ENCODE results near the gene TMEM270. TPM values are rescaled to one million over a fixed set of nuclear protein-coding genes. Genes with fewer than 3 reads are reported as not detected.

Gene TMEM270
- total RNA-seq, 1 donor from 2014 or later, result not detected

GRCh38 chr7:73888959-73889358 lies 28.0 kb downstream of the TMEM270 start:
- DNase-seq, result no peak

- no peak for DNase-seq
Measured at GRCh38 chr7:73890555-73891147, 29.7 kb downstream of the TMEM270 start.

- DNase-seq, result no peak
Measured at GRCh38 chr7:73891178-73891885, 30.4 kb downstream of the TMEM270 start.

- no peak for DNase-seq
Measured at GRCh38 chr7:73892003-73892999, 31.3 kb downstream of the TMEM270 start.

GRCh38 chr7:73893342-73894101 lies 32.6 kb downstream of the TMEM270 start:
- DNase-seq, result peak; percentile 26

GRCh38 chr7:73894166-73894565 lies 33.2 kb downstream of the TMEM270 start:
- no peak for DNase-seq

GRCh38 chr7:73894733-73895551 lies 34.0 kb downstream of the TMEM270 start:
- no peak for DNase-seq

- peak; percentile 18 for DNase-seq
Measured at GRCh38 chr7:73895626-73896025, 34.7 kb downstream of the TMEM270 start.

GRCh38 chr7:73896454-73896853 lies 35.5 kb downstream of the TMEM270 start:
- no peak for DNase-seq

GRCh38 chr7:73899731-73900142 lies 38.8 kb downstream of the TMEM270 start:
- peak; percentile 90 for DNase-seq

- no peak for DNase-seq
Measured at GRCh38 chr7:73900286-73900685, 39.3 kb downstream of the TMEM270 start.

GRCh38 chr7:73901231-73901822 lies 40.4 kb downstream of the TMEM270 start:
- no peak for DNase-seq

GRCh38 chr7:73901823-73902597 lies 41.1 kb downstream of the TMEM270 start:
- DNase-seq, result no peak

- DNase-seq, result no peak
Measured at GRCh38 chr7:73903321-73904218, 42.6 kb downstream of the TMEM270 start.

- no peak for DNase-seq
Measured at GRCh38 chr7:73904219-73905137, 43.5 kb downstream of the TMEM270 start.

- DNase-seq, result no peak
Measured at GRCh38 chr7:73905360-73905759, 44.4 kb downstream of the TMEM270 start.

GRCh38 chr7:73906874-73907273 lies 45.9 kb downstream of the TMEM270 start:
- DNase-seq, result no peak

Data from skin of body (tissue), 2 donors.